Measurements from ENCODE around the gene CYP19A1. TPM values are rescaled to one million over a fixed set of nuclear protein-coding genes. Genes with fewer than 3 reads are reported as not detected.

The CYP19A1 gene
- polyA plus RNA-seq, 1 of the 3 experiments (the other 2 are of a cell fraction): 0.03 TPM

- TF ChIP-seq RCOR1 (IDR thresholded peaks at IDR 0.05; ENCODE audit: low read length) (no peak), RAD21 (IDR thresholded peaks at IDR 0.05; ENCODE audit: low read length) (no peak)
These were observed 29.9 kb upstream of the CYP19A1 start (continued) for GRCh38 chr15:51368307-51368706.

GRCh38 chr15:51367322-51367976 lies 29.1 kb upstream of the CYP19A1 start:
- no peak overlapping the region for H3K4me2 ChIP-seq
- DNase-seq: no peak
- H3K4me3 ChIP-seq (ENCODE audit: low read depth in 2 of 2, low read length in 1 of 2): no peak overlapping the region
- no peaks in the 10 kb centered on the region for H3K79me2 ChIP-seq (ENCODE audit: insufficient read depth)
- CTCF ChIA-PET: interaction anchor here (1.6 to 2.7 kb wide), 2 partner anchors 13 to 138 kb away, joined by 5 to 14 read pairs; no protein-coding TSS in a partner anchor
- no peaks in the 10 kb centered on the region for H3K9me2 ChIP-seq
- no peak overlapping the region for H3K27ac ChIP-seq (ENCODE audit: low read depth in 2 of 2, low read length in 1 of 2)
- H3K9ac ChIP-seq: no peak overlapping the region
- no peak overlapping the region for H2AFZ ChIP-seq (ENCODE audit: low read depth)
- no peaks in the 10 kb centered on the region for H3F3A ChIP-seq (replicated peaks; ENCODE audit: insufficient read depth)
- no peaks in the 10 kb centered on the region for H3K36me3 ChIP-seq (replicated peaks in 1 of 2; ENCODE audit: control insufficient read depth in 1 of 2, insufficient read depth in 2 of 2, low read length in 1 of 2)
- POLR2A ChIA-PET: no interaction called here
- 50% methylated on average over 10 of the region's 10 CpGs for WGBS (ENCODE audit: low lambda C conversion rate)
- TF ChIP-seq MEF2A (IDR thresholded peaks at IDR 0.05; ENCODE audit: borderline replicate concordance, low read depth): no peak
- no peak for TF ChIP-seq TCF12 (IDR thresholded peaks at IDR 0.05)
- no peak for TF ChIP-seq EZH2phosphoT487 (IDR thresholded peaks at IDR 0.05; ENCODE audit: borderline replicate concordance, low read depth)
- TF ChIP-seq RXRA (IDR thresholded peaks at IDR 0.05; ENCODE audit: borderline replicate concordance, low read depth): no peak
- no peak for TF ChIP-seq RAD21 (IDR thresholded peaks at IDR 0.05; ENCODE audit: low read length)
- TF ChIP-seq IRF3 (IDR thresholded peaks at IDR 0.05; ENCODE audit: low read depth, low read length): no peak
- no peak for TF ChIP-seq MXI1 (IDR thresholded peaks at IDR 0.05; ENCODE audit: low read depth, low read length)
- no peak for TF ChIP-seq CTCF (IDR thresholded peaks at IDR 0.05)
- no peak for TF ChIP-seq GABPA (IDR thresholded peaks at IDR 0.05; ENCODE audit: low read depth)
- no peak for TF ChIP-seq CHD2 (IDR thresholded peaks at IDR 0.05; ENCODE audit: low read length, partially characterized antibody)
- TF ChIP-seq REST (IDR thresholded peaks at IDR 0.05; ENCODE audit: low read depth, low read length): no peak
- no peak for TF ChIP-seq RFX5 (IDR thresholded peaks at IDR 0.05; ENCODE audit: low read length)
- TF ChIP-seq GATA2 (CRISPR knock-in tag; IDR thresholded peaks at IDR 0.05): no peak
- no peak for TF ChIP-seq NRF1 (IDR thresholded peaks at IDR 0.05; ENCODE audit: low read depth, low read length)
- TF ChIP-seq SIN3A (IDR thresholded peaks at IDR 0.05; ENCODE audit: borderline replicate concordance, low read depth, low read length): no peak
- no peak for TF ChIP-seq USF2 (IDR thresholded peaks at IDR 0.05; ENCODE audit: borderline replicate concordance, low read depth, low read length)
- TF ChIP-seq PBX3 (IDR thresholded peaks at IDR 0.05): no peak
- H3K4me1 ChIP-seq (ENCODE audit: control insufficient read depth in 1 of 2, insufficient read depth in 2 of 2, low read depth in 1 of 2, low read length in 1 of 2): peaks cover 0 to 8% of the 10 kb centered on the region in 2 experiments; a peak in 2 of 4 replicates
- H3K27me3 ChIP-seq (ENCODE audit: insufficient read depth): no peaks in the 10 kb centered on the region; the same call in 1 of the 2 replicates
- H4K20me1 ChIP-seq (ENCODE audit: insufficient read depth): no peaks in the 10 kb centered on the region
- H3K9me3 ChIP-seq: no peaks in the 10 kb centered on the region

Data from SK-N-SH (cell line).